ENCODE data around the gene SNRPA. TPM values are rescaled to one million over a fixed set of nuclear protein-coding genes. Genes with fewer than 3 reads are reported as not detected.
"Not testable (repeated sequence)": the region's sequence is repeated elsewhere in the genome, so short reads cannot be mapped to it uniquely, and the experiment has no call there.

Gene SNRPA
- total and polyA plus RNA-seq, 2 donors, result 58.4 to 60.9 TPM

DNA sequence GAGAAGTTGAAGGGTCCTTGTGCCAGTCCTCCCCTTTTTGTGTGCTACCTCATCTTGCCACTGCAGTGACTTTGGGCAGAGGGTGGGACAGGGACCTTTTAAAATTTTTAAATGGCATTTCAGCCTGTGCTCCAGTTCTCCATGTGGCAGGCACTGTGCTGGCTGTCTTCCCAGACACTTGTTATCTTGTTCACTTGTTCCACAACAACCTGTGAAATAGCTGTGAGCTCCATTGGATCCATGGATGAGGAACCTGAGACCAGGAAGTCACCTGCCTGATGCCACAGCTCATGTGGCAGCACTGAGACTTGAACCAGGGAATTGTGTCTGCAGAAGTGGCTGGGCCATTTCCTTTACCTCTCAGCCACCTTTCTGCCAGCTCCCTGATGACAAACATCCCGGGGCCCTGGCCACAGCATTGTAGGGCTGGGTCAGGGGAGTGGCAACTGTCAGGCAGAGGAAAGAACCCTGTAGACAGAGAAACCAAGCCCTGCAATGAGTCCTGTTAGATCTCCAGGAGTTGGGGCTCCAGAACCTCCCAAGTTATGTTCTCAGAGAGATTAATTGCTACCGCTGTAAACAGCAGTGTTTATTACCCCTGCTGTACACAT, 54.4 kb downstream of the SNRPA start:
- 95% methylated on average over 2 of the region's 2 CpGs for WGBS
- DNase-seq (ENCODE audit: low read depth in 6 of 9, low spot score in 9 of 9), result peak in 1 of 9 donors; percentile 33
- H3K4me1 ChIP-seq (ENCODE audit: control insufficient read depth in 2 of 2, insufficient read depth in 2 of 2, low read length in 2 of 2), result peaks cover 44 to 75% of the 10 kb centered on the region in 2 donors
- no peaks in the 10 kb centered on the region for H3K9me3 ChIP-seq (ENCODE audit: control insufficient read depth in 2 of 2, insufficient read depth in 1 of 2, low read length in 1 of 2)
- H3K4me3 ChIP-seq (ENCODE audit: low read length in 2 of 2), result no peak overlapping the region
- peaks cover 50 to 70% of the 10 kb centered on the region in 2 donors for H3K36me3 ChIP-seq (ENCODE audit: control insufficient read depth in 2 of 2, insufficient read depth in 2 of 2, low read length in 1 of 2)
- peaks cover 0 to 6% of the 10 kb centered on the region in 2 donors for H3K27me3 ChIP-seq (ENCODE audit: control insufficient read depth in 2 of 2, insufficient read depth in 1 of 2, low read length in 1 of 2)
- no peak overlapping the region for H3K27ac ChIP-seq (ENCODE audit: low read depth in 1 of 2, low read length in 1 of 2)

DNA sequence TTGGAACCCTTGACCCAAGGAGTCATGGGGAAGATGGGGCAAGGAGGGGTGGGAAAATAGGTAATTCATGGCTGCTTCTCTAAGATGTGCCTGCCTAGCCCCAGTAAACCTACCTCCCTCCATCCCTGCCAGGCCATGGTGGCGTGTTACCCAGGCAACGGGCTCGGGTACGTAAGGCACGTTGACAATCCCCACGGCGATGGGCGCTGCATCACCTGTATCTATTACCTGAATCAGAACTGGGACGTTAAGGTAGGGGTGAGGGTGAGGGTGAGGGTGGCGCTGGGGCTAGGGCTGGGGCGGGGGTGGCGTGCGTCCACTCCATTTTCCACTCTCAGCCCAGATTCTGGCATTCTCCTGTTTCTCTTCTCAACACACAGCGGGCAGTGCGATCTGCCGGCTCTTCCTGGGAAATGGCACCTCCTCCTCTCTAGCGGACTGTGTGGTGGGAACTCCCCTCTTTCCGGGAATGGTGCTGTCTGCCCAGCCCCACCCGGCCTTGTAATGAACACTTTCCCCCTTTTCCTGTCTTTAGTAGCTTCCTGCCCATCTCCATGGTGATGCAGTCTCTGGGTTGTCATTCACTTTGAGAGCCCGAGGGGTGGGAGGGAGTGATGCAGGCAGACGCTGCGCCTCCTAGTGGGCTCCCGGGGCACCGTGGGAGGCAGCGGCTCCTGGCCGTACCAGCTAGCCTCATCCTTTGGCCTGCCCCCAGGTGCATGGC, 55.6 kb downstream of the SNRPA start:
- DNase-seq (ENCODE audit: low read depth in 6 of 9, low spot score in 9 of 9), result peak in 5 of 9 donors; percentile 54 to 83 (median 67)
- WGBS, result 60% methylated on average over 26 of the region's 26 CpGs
- Histone ChIP-seq H3K27me3 (ENCODE audit: control insufficient read depth in 2 of 2, insufficient read depth in 1 of 2, low read length in 1 of 2) (peaks cover 3 to 18% of the 10 kb centered on the region in 2 donors), H3K27ac (ENCODE audit: low read depth in 1 of 2, low read length in 1 of 2) (peak overlapping the region in 1 of 2 donors; percentile 19), H3K4me3 (ENCODE audit: low read length in 2 of 2) (no peak overlapping the region), H3K9me3 (ENCODE audit: control insufficient read depth in 2 of 2, insufficient read depth in 1 of 2, low read length in 1 of 2) (no peaks in the 10 kb centered on the region), H3K36me3 (ENCODE audit: control insufficient read depth in 2 of 2, insufficient read depth in 2 of 2, low read length in 1 of 2) (peaks cover 41 to 60% of the 10 kb centered on the region in 2 donors), H3K4me1 (ENCODE audit: control insufficient read depth in 2 of 2, insufficient read depth in 2 of 2, low read length in 2 of 2) (peaks cover 37 to 69% of the 10 kb centered on the region in 2 donors)

DNA sequence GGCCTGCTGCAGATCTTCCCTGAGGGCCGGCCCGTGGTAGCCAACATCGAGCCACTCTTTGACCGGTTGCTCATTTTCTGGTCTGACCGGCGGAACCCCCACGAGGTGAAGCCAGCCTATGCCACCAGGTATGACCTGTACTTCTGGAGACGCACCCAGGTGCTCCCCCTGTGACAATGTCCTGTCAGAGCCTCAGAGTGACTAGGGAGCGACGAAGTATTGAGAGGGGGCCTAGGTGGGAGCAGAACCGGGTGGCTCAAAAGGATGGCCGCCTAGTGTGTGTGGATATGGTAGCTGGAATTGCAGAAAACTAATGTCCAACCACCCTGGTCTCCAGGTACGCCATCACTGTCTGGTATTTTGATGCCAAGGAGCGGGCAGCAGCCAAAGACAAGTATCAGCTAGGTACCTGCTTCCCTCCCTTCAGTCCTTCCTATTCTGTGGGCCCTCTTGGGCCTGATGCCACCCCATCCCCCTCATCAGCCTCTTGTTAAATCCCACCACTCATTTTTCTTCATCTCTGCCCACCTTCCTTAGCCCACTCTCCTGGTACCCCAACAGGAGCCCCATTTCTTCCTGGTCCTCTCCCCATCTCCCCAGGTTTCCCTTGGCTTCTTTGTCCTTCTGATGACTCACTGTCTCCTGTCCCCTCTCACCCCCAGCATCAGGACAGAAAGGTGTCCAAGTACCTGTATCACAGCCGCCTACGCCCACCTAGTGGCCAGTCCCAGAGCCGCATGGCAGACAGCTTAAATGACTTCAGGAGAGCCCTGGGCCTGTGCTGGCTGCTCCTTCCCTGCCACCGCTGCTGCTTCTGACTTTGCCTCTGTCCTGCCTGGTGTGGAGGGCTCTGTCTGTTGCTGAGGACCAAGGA, 56.4 kb downstream of the SNRPA start:
- Histone ChIP-seq H3K36me3 (ENCODE audit: control insufficient read depth in 2 of 2, insufficient read depth in 2 of 2, low read length in 1 of 2) (peaks cover 41 to 60% of the 10 kb centered on the region in 2 donors), H3K4me1 (ENCODE audit: control insufficient read depth in 2 of 2, insufficient read depth in 2 of 2, low read length in 2 of 2) (peaks cover 33 to 69% of the 10 kb centered on the region in 2 donors), H3K9me3 (ENCODE audit: control insufficient read depth in 2 of 2, insufficient read depth in 1 of 2, low read length in 1 of 2) (no peaks in the 10 kb centered on the region), H3K27me3 (ENCODE audit: control insufficient read depth in 2 of 2, insufficient read depth in 1 of 2, low read length in 1 of 2) (peaks cover 10 to 26% of the 10 kb centered on the region in 2 donors), H3K4me3 (ENCODE audit: low read length in 2 of 2) (no peak overlapping the region), H3K27ac (ENCODE audit: low read depth in 1 of 2, low read length in 1 of 2) (no peak overlapping the region)
- 91% methylated on average over 18 of the region's 18 CpGs for WGBS
- DNase-seq (ENCODE audit: low read depth in 6 of 9, low spot score in 9 of 9), result no peak

DNA sequence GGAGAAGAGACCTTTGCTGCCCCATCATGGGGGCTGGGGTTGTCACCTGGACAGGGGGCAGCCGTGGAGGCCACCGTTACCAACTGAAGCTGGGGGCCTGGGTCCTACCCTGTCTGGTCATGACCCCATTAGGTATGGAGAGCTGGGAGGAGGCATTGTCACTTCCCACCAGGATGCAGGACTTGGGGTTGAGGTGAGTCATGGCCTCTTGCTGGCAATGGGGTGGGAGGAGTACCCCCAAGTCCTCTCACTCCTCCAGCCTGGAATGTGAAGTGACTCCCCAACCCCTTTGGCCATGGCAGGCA, 57.0 kb downstream of the SNRPA start:
- no peak overlapping the region for H3K27ac ChIP-seq (ENCODE audit: low read depth in 1 of 2, low read length in 1 of 2)
- peaks cover 15 to 32% of the 10 kb centered on the region in 2 donors for H3K27me3 ChIP-seq (ENCODE audit: control insufficient read depth in 2 of 2, insufficient read depth in 1 of 2, low read length in 1 of 2)
- WGBS, result 99% methylated on average over 2 of the region's 2 CpGs
- no peak overlapping the region for H3K4me3 ChIP-seq (ENCODE audit: low read length in 2 of 2)
- peaks cover 35 to 54% of the 10 kb centered on the region in 2 donors for H3K36me3 ChIP-seq (ENCODE audit: control insufficient read depth in 2 of 2, insufficient read depth in 2 of 2, low read length in 1 of 2)
- H3K9me3 ChIP-seq (ENCODE audit: control insufficient read depth in 2 of 2, insufficient read depth in 1 of 2, low read length in 1 of 2), result no peaks in the 10 kb centered on the region
- DNase-seq (ENCODE audit: low read depth in 6 of 9, low spot score in 9 of 9), result no peak
- peaks cover 27 to 64% of the 10 kb centered on the region in 2 donors for H3K4me1 ChIP-seq (ENCODE audit: control insufficient read depth in 2 of 2, insufficient read depth in 2 of 2, low read length in 2 of 2)

DNA sequence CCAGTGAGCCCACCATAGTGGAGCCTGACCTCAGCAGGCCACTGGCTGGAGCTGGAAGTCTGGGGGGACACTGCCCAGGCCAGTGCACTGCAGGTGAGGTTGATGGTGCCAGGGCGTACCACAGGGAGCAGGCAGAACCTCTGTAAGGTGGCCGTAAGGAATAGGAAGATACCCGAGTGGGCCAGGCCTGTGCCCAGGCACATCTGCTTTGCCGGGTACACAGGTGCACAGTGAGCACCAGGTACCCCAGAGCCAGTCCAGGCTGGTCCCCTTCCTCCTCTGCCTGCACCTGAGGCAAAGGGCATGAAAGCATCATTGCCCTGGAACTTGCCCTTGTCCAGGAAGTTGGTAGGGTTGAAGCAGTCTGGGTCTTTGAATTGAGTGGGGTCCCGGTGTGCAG, 57.5 kb downstream of the SNRPA start:
- DNase-seq (ENCODE audit: low read depth in 6 of 9, low spot score in 9 of 9), result no peak
- 95% methylated on average over 5 of the region's 5 CpGs for WGBS
- peaks cover 15 to 36% of the 10 kb centered on the region in 2 donors for H3K27me3 ChIP-seq (ENCODE audit: control insufficient read depth in 2 of 2, insufficient read depth in 1 of 2, low read length in 1 of 2)
- H3K4me1 ChIP-seq (ENCODE audit: control insufficient read depth in 2 of 2, insufficient read depth in 2 of 2, low read length in 2 of 2), result peaks cover 23 to 59% of the 10 kb centered on the region in 2 donors
- no peaks in the 10 kb centered on the region for H3K9me3 ChIP-seq (ENCODE audit: control insufficient read depth in 2 of 2, insufficient read depth in 1 of 2, low read length in 1 of 2)
- H3K27ac ChIP-seq (ENCODE audit: low read depth in 1 of 2, low read length in 1 of 2), result no peak overlapping the region
- no peak overlapping the region for H3K4me3 ChIP-seq (ENCODE audit: low read length in 2 of 2)
- peaks cover 30 to 49% of the 10 kb centered on the region in 2 donors for H3K36me3 ChIP-seq (ENCODE audit: control insufficient read depth in 2 of 2, insufficient read depth in 2 of 2, low read length in 1 of 2)

DNA sequence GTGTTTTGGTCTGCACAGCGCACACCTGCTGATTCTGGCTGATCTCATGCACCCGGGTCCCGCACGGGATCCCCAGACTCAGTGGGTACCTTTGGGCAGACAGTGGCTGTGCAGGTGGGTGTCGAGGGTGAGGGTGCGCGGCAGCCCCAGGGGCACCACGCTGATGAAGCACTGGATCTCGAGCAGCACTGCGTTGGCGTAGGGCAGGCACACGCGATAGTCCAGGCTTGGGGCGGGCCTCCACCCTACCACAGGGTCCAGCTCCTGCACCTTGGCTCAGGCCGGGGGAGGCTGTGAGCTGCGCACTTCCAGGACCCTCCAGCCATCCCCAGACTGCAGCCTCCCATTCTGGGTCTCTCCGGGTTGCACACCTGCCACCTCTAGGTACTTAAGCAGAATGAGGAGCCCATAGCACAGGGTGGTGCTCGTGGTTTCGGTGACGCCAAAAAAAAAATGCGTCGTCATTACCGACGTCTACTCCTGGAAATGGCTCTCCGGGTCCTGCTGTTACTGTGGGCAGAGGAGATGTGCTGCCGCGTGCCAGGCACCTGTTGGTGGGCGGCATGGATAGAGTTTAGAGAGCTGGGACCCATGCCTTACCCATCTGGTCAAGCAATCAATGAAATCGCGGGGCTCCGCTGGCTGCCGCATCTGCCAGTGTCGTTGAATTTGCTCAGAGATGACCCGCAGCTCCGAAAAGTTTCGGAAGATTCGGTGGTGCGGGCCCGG, 58.5 kb downstream of the SNRPA start:
- H3K9me3 ChIP-seq (ENCODE audit: control insufficient read depth in 2 of 2, insufficient read depth in 1 of 2, low read length in 1 of 2), result no peaks in the 10 kb centered on the region
- no peak overlapping the region for H3K27ac ChIP-seq (ENCODE audit: low read depth in 1 of 2, low read length in 1 of 2)
- DNase-seq (ENCODE audit: low read depth in 6 of 9, low spot score in 9 of 9), result no peak
- WGBS, result 97% methylated on average over 39 of the region's 39 CpGs
- H3K27me3 ChIP-seq (ENCODE audit: control insufficient read depth in 2 of 2, insufficient read depth in 1 of 2, low read length in 1 of 2), result peaks cover 15 to 46% of the 10 kb centered on the region in 2 donors
- H3K4me3 ChIP-seq (ENCODE audit: low read length in 2 of 2), result no peak overlapping the region
- H3K36me3 ChIP-seq (ENCODE audit: control insufficient read depth in 2 of 2, insufficient read depth in 2 of 2, low read length in 1 of 2), result peaks cover 23 to 42% of the 10 kb centered on the region in 2 donors
- peaks cover 17 to 49% of the 10 kb centered on the region in 2 donors for H3K4me1 ChIP-seq (ENCODE audit: control insufficient read depth in 2 of 2, insufficient read depth in 2 of 2, low read length in 2 of 2)

DNA sequence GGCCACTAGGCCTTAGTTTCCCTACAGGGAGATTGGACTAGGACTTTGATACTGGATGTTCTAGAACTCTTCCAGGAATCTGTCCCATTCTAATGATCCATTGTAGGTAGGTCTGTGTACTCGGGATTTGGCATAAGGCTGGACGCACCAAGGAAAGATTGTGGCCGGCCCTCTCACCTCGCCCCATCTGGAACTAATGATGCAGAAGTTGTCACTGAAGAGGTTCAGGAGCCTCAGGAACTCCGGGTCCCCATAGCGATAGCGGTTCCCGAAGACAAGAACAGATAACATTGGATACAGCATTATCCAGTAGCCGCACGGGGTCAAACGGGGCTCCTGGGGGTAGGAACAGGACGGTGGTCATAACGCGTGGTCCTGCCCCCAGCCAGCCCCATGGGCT, 59.2 kb downstream of the SNRPA start:
- Histone ChIP-seq H3K27me3 (ENCODE audit: control insufficient read depth in 2 of 2, insufficient read depth in 1 of 2, low read length in 1 of 2) (peaks cover 15 to 50% of the 10 kb centered on the region in 2 donors), H3K4me3 (ENCODE audit: low read length in 2 of 2) (no peak overlapping the region), H3K4me1 (ENCODE audit: control insufficient read depth in 2 of 2, insufficient read depth in 2 of 2, low read length in 2 of 2) (peaks cover 17 to 43% of the 10 kb centered on the region in 2 donors), H3K9me3 (ENCODE audit: control insufficient read depth in 2 of 2, insufficient read depth in 1 of 2, low read length in 1 of 2) (no peaks in the 10 kb centered on the region), H3K27ac (ENCODE audit: low read depth in 1 of 2, low read length in 1 of 2) (no peak overlapping the region), H3K36me3 (ENCODE audit: control insufficient read depth in 2 of 2, insufficient read depth in 2 of 2, low read length in 1 of 2) (peaks cover 23 to 36% of the 10 kb centered on the region in 2 donors)
- no peak for DNase-seq (ENCODE audit: low read depth in 6 of 9, low spot score in 9 of 9)
- 85% methylated on average over 14 of the region's 14 CpGs for WGBS

DNA sequence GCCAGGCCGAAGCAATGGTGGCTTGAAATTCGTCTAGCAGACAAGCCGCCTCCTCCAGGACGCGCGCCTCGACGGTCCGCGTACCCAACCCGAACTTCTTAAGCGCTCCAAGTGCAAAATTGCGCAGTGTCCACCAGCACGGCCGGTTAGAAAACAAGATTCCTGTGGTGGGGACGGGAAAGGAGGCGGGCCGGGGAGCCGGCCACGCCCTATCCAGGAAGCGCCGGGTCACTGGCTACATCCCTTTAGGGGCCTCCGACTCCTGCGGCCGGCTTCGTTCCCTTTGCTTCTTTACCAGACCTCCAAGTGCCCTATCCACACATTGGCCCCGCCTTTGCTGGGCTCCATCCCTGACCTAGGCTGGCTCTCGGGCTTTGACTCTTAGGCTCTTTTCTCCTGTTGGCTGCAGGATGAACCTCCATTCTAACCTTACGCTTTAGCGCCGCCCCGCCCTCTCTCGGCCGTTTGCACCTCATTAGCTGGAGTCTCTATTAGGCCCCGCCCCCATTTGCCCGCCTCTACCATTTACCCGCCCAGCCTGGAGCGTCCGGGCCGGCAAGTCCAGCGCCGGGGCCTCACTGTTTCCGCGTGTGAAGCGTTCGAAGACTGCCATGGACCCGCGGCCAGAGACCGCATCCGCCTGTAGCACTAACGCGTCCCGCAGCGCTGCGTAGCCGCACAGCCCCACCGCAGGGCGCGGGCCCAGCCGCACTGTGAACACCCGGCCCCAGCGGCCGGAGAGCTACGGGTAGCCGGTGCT, 59.8 kb downstream of the SNRPA start:
- H3K9me3 ChIP-seq (ENCODE audit: control insufficient read depth in 2 of 2, insufficient read depth in 1 of 2, low read length in 1 of 2); H3K27ac ChIP-seq (ENCODE audit: low read depth in 1 of 2, low read length in 1 of 2): not testable (repeated sequence)
- Histone ChIP-seq H3K4me1 (ENCODE audit: control insufficient read depth in 2 of 2, insufficient read depth in 2 of 2, low read length in 2 of 2) (peaks cover 17 to 36% of the 10 kb centered on the region in 2 donors), H3K4me3 (ENCODE audit: low read length in 2 of 2) (peak overlapping the region; percentile 29 to 41), H3K36me3 (ENCODE audit: control insufficient read depth in 2 of 2, insufficient read depth in 2 of 2, low read length in 1 of 2) (peaks cover 23 to 31% of the 10 kb centered on the region in 2 donors), H3K27me3 (ENCODE audit: control insufficient read depth in 2 of 2, insufficient read depth in 1 of 2, low read length in 1 of 2) (peaks cover 15 to 54% of the 10 kb centered on the region in 2 donors)
- WGBS, result 6% methylated on average over 64 of the region's 65 CpGs
- DNase-seq (ENCODE audit: low read depth in 6 of 9, low spot score in 9 of 9), result peak in 1 of 9 donors; percentile 28
